Fibroblast of skin of scalp (primary cell): ENCODE measurements around the gene MAN1B1.
A peak's percentile ranks its signal among the peaks of the same experiment; 100 is the strongest.
"Not testable (repeated sequence)": the region's sequence is repeated elsewhere in the genome, so short reads cannot be mapped to it uniquely, and the experiment has no call there.

Experiments used
- DNase-seq: peaks from one replicate; pipeline ENCODE4 v3.0.0-alpha.2; 2013

Gene MAN1B1

GRCh38 chr9:137111788-137112563 is 25.2 kb downstream of the MAN1B1 start:
- DNase-seq, result no peak

GRCh38 chr9:137112564-137113384 is 26.0 kb downstream of the MAN1B1 start:
- DNase-seq, result no peak

GRCh38 chr9:137113385-137114159 is 26.8 kb downstream of the MAN1B1 start:
- no peak for DNase-seq

- DNase-seq, result no peak
Observed at GRCh38 chr9:137114220-137114612, 27.4 kb downstream of the MAN1B1 start.

GRCh38 chr9:137114613-137115393 is 28.0 kb downstream of the MAN1B1 start, which contains the start of gene DPP7:
TSS of gene DPP7 (minus strand) at chr9:137114733. CDS start at chr9:137114713, 20 bp downstream.
- DNase-seq, result peak; percentile 54

- DNase-seq, result no peak
Observed at GRCh38 chr9:137115394-137116026, 28.7 kb downstream of the MAN1B1 start.

GRCh38 chr9:137116027-137116507 is 29.3 kb downstream of the MAN1B1 start:
- DNase-seq, result no peak

GRCh38 chr9:137116728-137117127 is 29.9 kb downstream of the MAN1B1 start:
- no peak for DNase-seq

- DNase-seq, result no peak
Observed at GRCh38 chr9:137117269-137117731, 30.5 kb downstream of the MAN1B1 start.

GRCh38 chr9:137118092-137118603 is 31.4 kb downstream of the MAN1B1 start:
- DNase-seq, result not testable (repeated sequence)

GRCh38 chr9:137121927-137122795 is 35.4 kb downstream of the MAN1B1 start:
- not testable (repeated sequence) for DNase-seq

- DNase-seq, result not testable (repeated sequence)
Observed at GRCh38 chr9:137122796-137123467, 36.1 kb downstream of the MAN1B1 start.

GRCh38 chr9:137123468-137123837 is 36.7 kb downstream of the MAN1B1 start:
- DNase-seq, result no peak

- DNase-seq, result not testable (repeated sequence)
Observed at GRCh38 chr9:137123952-137124462, 37.2 kb downstream of the MAN1B1 start.

GRCh38 chr9:137126786-137127185 is 40.0 kb downstream of the MAN1B1 start:
- DNase-seq, result no peak

- no peak for DNase-seq
Observed at GRCh38 chr9:137127301-137128157, 40.7 kb downstream of the MAN1B1 start.

- no peak for DNase-seq
Observed at GRCh38 chr9:137128158-137128861, 41.5 kb downstream of the MAN1B1 start.
